ENCODE results near the gene RAD9A.
"Not testable (repeated sequence)": the region's sequence is repeated elsewhere in the genome, so short reads cannot be mapped to it uniquely, and the experiment has no call there.

RAD9A gene

GRCh38 chr11:67410984-67411784 is 19.4 kb downstream of the RAD9A start:
- no peak for DNase-seq

GRCh38 chr11:67411785-67412152 is 20.0 kb downstream of the RAD9A start:
- no peak for DNase-seq

GRCh38 chr11:67412495-67413179 is 20.9 kb downstream of the RAD9A start:
- no peak for DNase-seq

- no peak for DNase-seq
Observed at GRCh38 chr11:67413266-67413849, 21.6 kb downstream of the RAD9A start.

DNA sequence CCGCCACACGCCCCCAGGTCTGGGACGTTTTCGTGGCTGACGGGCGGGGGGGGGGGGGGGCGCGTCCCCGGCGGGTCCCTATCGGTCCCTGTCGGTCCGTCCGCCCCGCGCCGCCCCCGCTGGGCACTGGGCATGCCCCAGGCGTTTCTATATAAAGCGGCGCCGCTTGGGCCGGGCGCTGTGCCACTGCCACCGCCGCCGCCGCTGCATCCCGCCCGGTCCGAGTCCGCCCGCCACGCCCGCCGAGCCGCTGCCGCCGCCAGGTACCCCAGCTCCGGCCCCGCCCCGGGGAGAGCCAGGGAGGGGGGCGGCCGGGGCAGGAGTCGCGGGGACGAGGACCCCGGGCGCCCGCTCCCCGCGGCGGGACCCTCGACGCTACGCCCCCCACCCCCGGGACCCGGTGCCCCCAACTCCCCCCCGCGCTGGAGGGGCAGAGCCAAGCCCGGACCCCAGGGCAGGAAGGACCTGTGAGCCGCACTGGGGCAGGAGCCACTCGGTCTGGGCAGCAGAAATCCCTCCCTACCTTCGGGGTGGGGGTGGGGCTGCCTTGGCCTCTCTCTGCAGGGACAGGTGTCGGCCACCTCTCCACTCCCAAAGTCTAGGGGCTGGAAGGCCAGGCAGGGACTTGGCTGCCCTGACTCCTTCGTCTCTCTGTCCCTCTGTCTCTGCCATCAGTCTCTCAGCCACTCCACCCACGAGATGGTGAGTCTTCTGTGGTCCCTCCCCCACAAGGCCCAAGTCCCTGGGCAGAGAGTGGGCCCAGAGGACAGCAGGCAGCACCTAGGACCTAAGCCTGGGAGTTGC is 23.9 kb downstream of the RAD9A start, which contains the start of gene CARNS1:
Gene CARNS1 (plus strand): TSS at position 178 of the 804 bp plus-strand sequence. CDS start 522 bp downstream, at position 700.
- no peak for DNase-seq

- DNase-seq, result peak; percentile 94
Observed at GRCh38 chr11:67416416-67417335, 24.9 kb downstream of the RAD9A start.

DNA sequence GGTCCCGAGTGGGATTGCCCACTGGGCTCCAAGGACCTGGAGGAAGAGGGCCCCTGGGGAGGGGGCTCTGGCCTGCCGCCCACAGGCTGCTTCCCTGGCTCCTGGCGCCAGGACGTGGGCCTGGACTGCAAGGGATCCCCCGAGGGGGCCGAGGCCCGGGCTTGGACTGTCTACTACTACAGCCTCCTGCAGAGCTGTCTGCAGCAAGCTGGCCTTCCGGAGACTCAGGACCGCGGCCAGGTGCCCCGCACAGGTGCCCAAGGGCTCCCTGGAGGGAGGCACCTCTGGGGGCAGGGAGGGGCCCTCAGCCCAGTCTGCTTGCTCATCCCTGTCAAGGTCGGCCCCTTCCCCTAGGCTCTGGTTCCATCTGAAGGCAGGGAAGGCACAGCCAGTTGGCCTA is 25.6 kb downstream of the RAD9A start:
- no peak for DNase-seq

- peak; percentile 74 for DNase-seq
Observed at GRCh38 chr11:67418476-67419281, 26.9 kb downstream of the RAD9A start.

DNA sequence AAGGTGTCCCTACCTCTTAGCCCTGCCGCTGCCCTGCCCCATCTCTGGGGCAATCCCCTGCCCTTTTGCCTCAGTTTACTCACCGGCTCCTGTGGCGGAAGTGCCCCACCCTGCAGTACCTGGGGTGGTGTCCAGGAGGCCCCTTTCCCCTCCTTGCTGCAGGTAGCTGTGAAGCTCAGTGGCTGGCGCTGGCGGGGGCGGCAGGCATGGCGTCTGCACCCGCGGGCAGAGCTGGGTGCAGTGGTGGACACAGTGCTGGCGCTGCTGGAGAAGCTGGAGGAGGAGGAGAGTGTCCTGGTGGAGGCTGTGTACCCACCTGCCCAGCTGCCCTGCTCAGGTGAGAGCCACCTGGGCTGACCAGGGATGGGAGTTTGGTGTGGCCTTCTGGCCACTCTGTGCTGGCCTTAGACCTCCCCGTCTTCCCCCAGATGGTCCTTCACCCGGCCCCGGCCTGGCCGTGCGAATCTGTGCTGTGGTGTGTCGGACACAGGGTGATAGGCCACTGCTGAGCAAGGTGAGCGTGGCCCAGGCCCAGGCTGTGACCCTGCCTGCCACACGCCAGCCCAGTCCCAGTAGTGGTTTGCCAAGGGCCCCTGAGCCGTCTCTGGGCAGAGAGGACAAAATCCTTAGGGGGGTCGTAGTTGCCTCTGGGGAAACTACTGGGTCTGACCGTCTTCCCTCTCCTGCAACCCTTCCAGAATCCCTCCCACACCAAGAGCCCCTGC is 27.7 kb downstream of the RAD9A start:
- no peak for DNase-seq

GRCh38 chr11:67420147-67420645 is 28.4 kb downstream of the RAD9A start:
- DNase-seq, result no peak

DNA sequence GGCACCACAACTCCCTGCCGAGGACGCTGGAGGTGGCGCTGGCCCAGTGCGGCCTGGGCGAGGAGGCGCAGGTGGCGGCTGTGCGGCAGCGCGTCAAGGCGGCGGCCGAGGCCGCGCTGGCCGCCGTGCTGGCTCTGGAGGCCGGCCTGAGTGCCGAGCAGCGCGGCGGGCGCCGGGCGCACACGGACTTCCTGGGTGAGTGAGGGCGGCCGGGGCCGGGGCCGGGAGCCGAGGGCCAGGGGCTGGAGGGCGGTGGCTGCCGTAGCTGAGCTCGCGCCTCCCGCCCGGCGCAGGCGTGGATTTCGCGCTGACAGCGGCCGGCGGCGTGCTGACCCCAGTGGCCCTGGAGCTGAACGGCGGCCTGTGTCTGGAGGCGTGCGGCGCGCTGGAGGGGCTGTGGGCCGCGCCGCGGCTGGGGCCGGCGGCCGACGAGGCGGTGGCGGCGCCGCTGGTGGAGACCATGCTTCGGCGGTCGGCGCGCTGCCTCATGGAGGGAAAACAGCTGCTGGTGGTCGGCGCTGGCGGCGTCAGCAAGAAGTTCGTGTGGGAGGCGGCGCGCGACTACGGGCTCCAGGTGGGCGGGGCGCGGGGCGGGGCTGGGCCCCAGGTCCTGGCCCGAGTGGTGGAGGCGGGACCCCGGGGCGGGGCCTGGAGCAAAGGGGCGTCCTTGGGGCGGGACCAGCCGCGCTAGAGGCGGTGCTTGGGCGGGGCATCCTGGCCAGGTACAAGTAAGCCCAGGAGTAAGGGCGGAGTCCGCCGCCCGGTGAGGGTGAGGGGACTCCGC is 29.1 kb downstream of the RAD9A start:
- DNase-seq, result peak; percentile 92

DNA sequence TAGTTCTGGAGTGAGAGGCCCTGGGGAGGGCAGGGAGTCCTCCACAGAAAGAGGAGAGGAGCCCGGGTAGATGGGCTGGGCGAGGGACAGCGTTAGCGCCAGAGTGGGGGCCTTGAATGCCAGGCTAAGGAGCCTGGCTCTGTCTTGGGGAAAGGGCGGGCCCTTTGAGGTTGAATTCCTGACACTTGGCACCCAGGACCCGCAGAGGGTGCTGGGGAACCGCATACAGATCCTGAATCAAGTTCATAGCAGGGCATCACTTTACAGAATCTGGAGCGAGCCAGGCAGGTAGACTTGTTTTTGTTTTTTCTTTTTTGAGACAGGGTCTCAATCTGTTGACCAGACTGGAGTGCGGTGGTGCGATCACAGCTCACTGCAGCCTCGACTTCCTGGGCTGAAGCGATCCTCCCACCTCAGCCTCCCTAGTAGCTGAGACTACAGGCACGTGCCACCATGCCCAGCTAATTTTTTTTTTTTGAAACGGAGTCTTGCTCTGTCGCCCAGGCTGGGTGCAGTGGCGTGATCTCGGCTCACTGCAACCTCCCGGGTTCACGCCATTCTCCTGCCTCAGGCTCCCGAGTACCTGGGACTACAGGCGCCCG is 29.7 kb downstream of the RAD9A start:
- no peak for DNase-seq

DNA sequence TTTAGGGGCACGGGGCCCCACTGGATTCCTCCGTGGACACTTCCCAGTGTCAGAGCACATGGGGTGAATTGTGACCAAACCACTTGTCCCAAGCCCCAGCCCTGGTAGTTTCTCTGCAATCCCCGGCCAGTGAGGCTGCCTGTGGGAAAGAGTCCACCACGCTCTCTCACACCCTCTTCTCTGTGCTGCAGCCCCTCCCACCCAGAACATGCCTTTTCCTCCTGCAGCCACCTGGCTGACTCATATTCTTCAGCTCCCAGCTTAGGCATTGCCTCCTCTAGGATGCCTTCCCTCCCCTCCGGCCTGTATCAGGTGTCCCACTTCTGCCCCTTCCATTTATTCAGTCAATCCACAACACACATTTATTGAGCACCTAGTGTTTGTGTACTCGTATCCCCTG is 31.1 kb downstream of the RAD9A start:
- DNase-seq, result no peak

- DNase-seq, result no peak
Observed at GRCh38 chr11:67423466-67423865, 31.7 kb downstream of the RAD9A start.

GRCh38 chr11:67423891-67424613 is 32.3 kb downstream of the RAD9A start:
- DNase-seq, result no peak

DNA sequence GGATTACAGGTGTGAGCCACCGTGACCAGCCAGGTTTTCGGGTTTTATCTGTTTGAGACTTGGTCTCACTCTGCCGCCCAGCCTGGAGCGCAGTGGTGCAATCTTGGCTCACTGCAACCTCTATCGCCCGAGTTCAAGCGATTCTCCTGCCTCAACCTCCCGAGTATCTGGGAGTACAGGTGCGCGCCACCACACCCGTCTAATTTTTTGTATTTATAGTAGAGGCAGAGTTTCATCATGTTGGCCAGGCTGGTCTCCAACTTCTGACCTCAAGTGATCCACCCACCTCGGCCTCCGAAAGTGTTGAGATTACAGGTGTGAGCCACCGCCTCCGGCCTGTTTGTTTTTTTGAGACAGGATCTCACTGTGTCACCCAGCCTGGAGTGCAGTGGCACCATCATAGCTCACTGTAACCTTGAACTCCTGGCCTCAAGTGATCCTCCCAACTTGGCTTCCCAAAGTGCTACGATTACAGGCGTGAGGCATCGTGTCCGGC is 35.6 kb downstream of the RAD9A start:
- DNase-seq, result not testable (repeated sequence)

- DNase-seq, result peak; percentile 98
Observed at GRCh38 chr11:67428052-67429001, 36.5 kb downstream of the RAD9A start, which contains the start of gene RPS6KB2. Gene RPS6KB2 (plus strand): TSS chr11:67428494. CDS start chr11:67428546, 52 bp downstream.
